Measurements from ENCODE around the gene GREM1. TPM values are rescaled to one million over a fixed set of nuclear protein-coding genes. Genes with fewer than 3 reads are reported as not detected.

The GREM1 gene
- total RNA-seq, 1 experiment from 2014 or later = 2.2 TPM

- Histone ChIP-seq H3K4me3 (ENCODE audit: low read depth, low read length, poor library complexity, severe bottlenecking) (no peak overlapping the region), H3K27ac (ENCODE audit: low read depth, low read length, poor library complexity, severe bottlenecking) (no peak overlapping the region), H3K27me3 (replicated peaks; ENCODE audit: insufficient read depth, low read depth, low read length, poor library complexity) (no peaks in the 10 kb centered on the region), H3K36me3 (ENCODE audit: insufficient read depth, low read length, poor library complexity, severe bottlenecking) (no peaks in the 10 kb centered on the region), H3K9me3 (ENCODE audit: low read depth, low read length, poor library complexity, severe bottlenecking) (peaks cover 2% of the 10 kb centered on the region), H3K4me1 (ENCODE audit: insufficient read depth, low read length, poor library complexity, severe bottlenecking) (no peaks in the 10 kb centered on the region)
- POLR2A ChIA-PET (ENCODE audit: low non-redundant PET) = no interaction called here
- DNase-seq (ENCODE audit: low spot score) = no peak
- BruUV-seq (replicated peaks) = no TSS peak
- TF ChIP-seq EZH2 (IDR thresholded peaks at IDR 0.05; ENCODE audit: borderline replicate concordance, low read depth, low read length, poor library complexity, severe bottlenecking) (no peak), CTCF (conservative IDR thresholded peaks at IDR 0.05; ENCODE audit: low read depth, low read length) (no peak)
- CTCF ChIA-PET = no interaction called here
- intact Hi-C loops (cut with micrococcal nuclease; ENCODE audit: unreplicated experiment) = no loop called here
Observed at GRCh38 chr15:32774022-32774421, 56.2 kb downstream of the GREM1 start.

DNA sequence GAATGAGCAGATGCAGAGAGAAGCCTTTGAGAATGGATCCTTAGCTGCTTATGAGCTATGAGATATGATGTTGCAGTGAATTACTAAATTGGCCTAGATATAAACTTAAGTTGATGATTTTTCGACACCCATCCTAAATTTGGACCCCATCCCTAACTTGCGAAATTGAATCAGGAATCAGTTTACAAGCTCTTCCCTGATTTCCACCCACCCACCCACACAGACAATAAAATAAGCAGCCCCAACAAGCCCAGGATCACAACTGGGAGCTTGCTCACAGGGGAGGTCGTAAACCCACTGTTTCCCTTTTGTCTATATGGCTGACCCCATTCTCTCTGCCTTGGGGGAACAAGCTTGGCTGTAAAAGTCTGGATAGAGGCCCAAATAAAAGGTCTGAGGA, 57.3 kb downstream of the GREM1 start:
- Histone ChIP-seq H3K27ac (ENCODE audit: low read depth, low read length, poor library complexity, severe bottlenecking) (no peak overlapping the region), H3K9me3 (ENCODE audit: low read depth, low read length, poor library complexity, severe bottlenecking) (peaks cover 2% of the 10 kb centered on the region), H3K36me3 (ENCODE audit: insufficient read depth, low read length, poor library complexity, severe bottlenecking) (no peaks in the 10 kb centered on the region), H3K27me3 (replicated peaks; ENCODE audit: insufficient read depth, low read depth, low read length, poor library complexity) (no peaks in the 10 kb centered on the region), H3K4me3 (ENCODE audit: low read depth, low read length, poor library complexity, severe bottlenecking) (no peak overlapping the region), H3K4me1 (ENCODE audit: insufficient read depth, low read length, poor library complexity, severe bottlenecking) (no peaks in the 10 kb centered on the region)
- CTCF ChIA-PET = no interaction called here
- no TSS peak for BruUV-seq (replicated peaks)
- no peak for DNase-seq (ENCODE audit: low spot score)
- TF ChIP-seq EZH2 (IDR thresholded peaks at IDR 0.05; ENCODE audit: borderline replicate concordance, low read depth, low read length, poor library complexity, severe bottlenecking) = no peak
- TF ChIP-seq CTCF (conservative IDR thresholded peaks at IDR 0.05; ENCODE audit: low read depth, low read length) = no peak
- intact Hi-C loops (cut with micrococcal nuclease; ENCODE audit: unreplicated experiment) = no loop called here
- POLR2A ChIA-PET (ENCODE audit: low non-redundant PET) = no interaction called here

DNA sequence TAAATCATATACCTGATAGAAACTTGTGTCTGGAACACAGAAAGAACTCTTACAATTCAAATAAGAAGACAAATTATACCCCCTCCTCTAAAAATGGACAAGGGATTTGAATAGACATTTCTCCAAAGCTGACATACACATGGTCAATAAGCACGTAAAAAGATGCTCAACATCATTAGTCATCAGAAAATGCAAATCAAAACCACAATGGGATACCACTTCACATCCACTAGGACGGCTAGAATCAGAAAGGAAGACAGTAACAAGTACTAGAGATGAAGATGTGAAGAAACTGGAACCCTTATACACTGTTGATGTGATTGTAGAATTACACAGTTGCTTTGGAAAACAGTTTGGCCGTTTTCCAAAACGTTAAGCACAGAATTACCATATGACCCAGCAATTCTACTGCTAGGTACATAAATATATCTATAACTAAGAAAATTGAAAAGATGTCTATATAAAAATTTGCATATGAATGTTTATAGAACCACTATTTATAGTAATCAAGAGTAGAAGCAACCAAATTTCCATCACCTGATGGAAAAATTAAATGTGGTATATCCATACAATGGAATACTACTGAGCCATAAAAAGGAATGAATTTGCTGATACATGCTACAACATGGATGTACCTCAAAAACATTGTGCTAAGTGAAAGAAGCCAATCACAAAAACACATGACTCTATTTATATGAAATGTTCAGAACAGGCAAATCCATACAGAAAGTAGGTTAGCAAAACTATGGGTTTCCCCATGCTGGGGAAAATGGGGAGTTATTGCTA, 60.8 kb downstream of the GREM1 start:
- ChIA-PET CTCF (no interaction called here), POLR2A (ENCODE audit: low non-redundant PET) (no interaction called here)
- Histone ChIP-seq H3K4me3 (ENCODE audit: low read depth, low read length, poor library complexity, severe bottlenecking) (no peak overlapping the region), H3K27ac (ENCODE audit: low read depth, low read length, poor library complexity, severe bottlenecking) (no peak overlapping the region), H3K4me1 (ENCODE audit: insufficient read depth, low read length, poor library complexity, severe bottlenecking) (no peaks in the 10 kb centered on the region), H3K9me3 (ENCODE audit: low read depth, low read length, poor library complexity, severe bottlenecking) (peaks cover 2% of the 10 kb centered on the region), H3K27me3 (replicated peaks; ENCODE audit: insufficient read depth, low read depth, low read length, poor library complexity) (no peaks in the 10 kb centered on the region), H3K36me3 (ENCODE audit: insufficient read depth, low read length, poor library complexity, severe bottlenecking) (no peaks in the 10 kb centered on the region)
- no TSS peak for BruUV-seq (replicated peaks)
- no peak for DNase-seq (ENCODE audit: low spot score)
- intact Hi-C loops (cut with micrococcal nuclease; ENCODE audit: unreplicated experiment) = no loop called here
- TF ChIP-seq EZH2 (IDR thresholded peaks at IDR 0.05; ENCODE audit: borderline replicate concordance, low read depth, low read length, poor library complexity, severe bottlenecking) (no peak), CTCF (conservative IDR thresholded peaks at IDR 0.05; ENCODE audit: low read depth, low read length) (no peak)
